Measurements from ENCODE around the gene PPP6R3. TPM values are rescaled to one million over a fixed set of nuclear protein-coding genes. Genes with fewer than 3 reads are reported as not detected.

Gene PPP6R3
- total and polyA plus RNA-seq, 2 donors (not counting 3 experiments of a cell fraction or from before 2014, with no cell fraction given), result 31.7 to 98.8 TPM

DNA sequence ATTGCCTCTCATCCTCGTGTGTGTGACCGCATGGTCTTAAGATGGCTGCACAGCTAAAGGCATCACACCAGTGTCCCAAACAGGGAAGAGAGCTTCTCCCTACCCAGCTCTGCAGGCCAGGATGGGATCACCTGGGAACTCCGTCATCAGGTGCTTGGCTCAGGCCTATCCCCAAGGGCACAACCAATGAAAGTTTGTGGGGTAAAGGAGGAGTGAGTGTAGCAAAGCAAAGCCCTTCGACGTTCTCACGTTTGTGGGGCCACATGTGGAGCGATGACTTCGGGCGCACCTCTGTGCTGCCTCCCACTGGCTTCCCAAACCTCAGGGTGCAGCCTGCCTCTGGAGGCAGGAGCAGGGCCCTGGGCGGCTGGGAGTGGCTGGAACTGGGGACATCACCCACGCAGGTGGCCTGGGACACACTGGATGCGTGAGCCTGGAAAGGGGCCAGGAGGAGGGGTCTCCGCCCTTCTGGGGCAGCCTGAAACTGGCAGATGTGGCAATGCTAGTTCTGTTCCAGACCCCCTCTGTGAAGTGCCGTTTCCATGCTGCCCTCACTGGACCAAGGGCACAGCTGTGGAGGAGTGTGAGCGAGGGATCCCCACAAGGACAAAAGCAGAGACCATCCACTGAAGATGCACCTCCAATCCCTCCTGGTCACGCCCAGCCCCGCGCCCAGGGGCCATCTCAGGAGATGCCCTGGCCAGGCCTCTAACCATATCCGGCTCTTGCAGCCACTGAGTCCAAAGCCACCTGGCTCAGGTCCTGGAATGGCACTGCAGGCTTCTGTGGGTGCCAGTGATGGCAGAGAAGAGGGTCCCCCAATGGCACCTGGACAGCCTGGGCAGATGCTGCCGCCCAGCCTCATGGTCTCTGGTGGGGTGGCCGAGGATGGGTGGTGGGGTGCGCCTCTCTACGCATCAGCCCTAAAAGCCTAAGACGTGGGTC is 193.2 kb downstream of the PPP6R3 start:
- BruUV-seq (replicated peaks), result no TSS peak
- H3K27me3 ChIP-seq (ENCODE audit: control insufficient read depth in 2 of 2, insufficient read depth in 2 of 2, low read length in 2 of 2), result peaks cover 2 to 7% of the 10 kb centered on the region in 2 experiments
- H3K9ac ChIP-seq (replicated peaks; ENCODE audit: extremely low read depth, insufficient read depth, low read length), result no peak overlapping the region
- no peak overlapping the region for H2AFZ ChIP-seq (ENCODE audit: low read depth, low read length)
- intact Hi-C loops (cut with micrococcal nuclease), result loop anchor here (5.0 kb wide), 1 partner anchor 34 kb away; no protein-coding TSS in a partner anchor
- H3K9me1 ChIP-seq (replicated peaks; ENCODE audit: control insufficient read depth, extremely low read depth, insufficient read depth, low read length), result no peaks in the 10 kb centered on the region
- no peaks in the 10 kb centered on the region for H3K36me3 ChIP-seq (ENCODE audit: control insufficient read depth in 2 of 2, extremely low read depth in 1 of 2, insufficient read depth in 2 of 2, low read length in 2 of 2)
- POLR2A ChIA-PET, result no interaction called here
- H3K27ac ChIP-seq (ENCODE audit: insufficient read depth, low read depth, low read length), result no peak overlapping the region
- no peaks in the 10 kb centered on the region for H4K20me1 ChIP-seq (replicated peaks; ENCODE audit: control insufficient read depth, extremely low read depth, insufficient read depth, low read length)
- dilution Hi-C loops (cut with MboI; ENCODE audit: extremely low pct_ligation_motif_present, low sequenced_read_pairs), result no loop called here
- H3K9me3 ChIP-seq (replicated peaks; ENCODE audit: control insufficient read depth, insufficient read depth, low read length), result no peaks in the 10 kb centered on the region
- H3K79me2 ChIP-seq (ENCODE audit: control insufficient read depth, insufficient read depth, low read length), result no peaks in the 10 kb centered on the region
- CTCF ChIA-PET, result no interaction called here
- no peak overlapping the region for H3K4me3 ChIP-seq (replicated peaks in 1 of 3; ENCODE audit: insufficient read depth in 1 of 3, low read depth in 1 of 3, low read length in 3 of 3)
- DNase-seq (ENCODE audit: low read depth, low spot score) (no peak), FAIRE-seq (no peak)
- H3K4me2 ChIP-seq (ENCODE audit: insufficient read depth, low read length), result no peak overlapping the region
- H3K4me1 ChIP-seq (ENCODE audit: control insufficient read depth, extremely low read depth, insufficient read depth, low read length), result no peaks in the 10 kb centered on the region
- TF ChIP-seq GATA2 (IDR thresholded peaks at IDR 0.05; ENCODE audit: insufficient read depth, insufficient read length, low read depth, low read length) (no peak), POLR2A (IDR thresholded peaks at IDR 0.05; ENCODE audit: low read depth, low read length) (no peak), FOS (IDR thresholded peaks at IDR 0.05; ENCODE audit: borderline replicate concordance, insufficient read depth, low read length) (no peak)
- TF ChIP-seq, protein P1, sequence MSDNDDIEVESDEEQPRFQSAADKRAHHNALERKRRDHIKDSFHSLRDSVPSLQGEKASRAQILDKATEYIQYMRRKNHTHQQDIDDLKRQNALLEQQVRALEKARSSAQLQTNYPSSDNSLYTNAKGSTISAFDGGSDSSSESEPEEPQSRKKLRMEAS (IDR thresholded peaks at IDR 0.05; ENCODE audit: insufficient read depth, insufficient read length), result no peak

DNA sequence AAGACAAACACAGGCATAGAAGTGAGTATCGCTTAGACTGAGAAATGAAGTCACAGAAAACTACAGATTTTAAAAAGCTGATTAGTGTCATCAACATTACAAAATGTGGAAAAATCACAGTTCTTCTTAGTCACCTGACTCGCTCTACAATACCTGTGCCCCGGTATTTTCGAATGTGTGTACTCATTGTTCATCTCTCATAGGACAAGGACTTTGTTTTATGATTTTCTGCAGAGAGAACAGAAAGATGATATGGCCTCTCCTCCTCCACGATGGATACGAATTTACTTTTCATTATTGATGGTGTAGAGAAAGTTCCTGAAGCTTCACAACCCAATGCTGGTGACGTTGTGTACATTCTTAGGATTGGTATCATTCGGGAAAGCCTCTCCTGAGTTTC is 194.4 kb downstream of the PPP6R3 start:
- DNase-seq (ENCODE audit: low read depth, low spot score) (no peak), FAIRE-seq (no peak)
- ChIA-PET CTCF (interaction anchor here (0.7 kb wide), 1 partner anchor 143 kb away, joined by 3 read pairs; no protein-coding TSS in a partner anchor), POLR2A (no interaction called here)
- TF ChIP-seq, protein P1 (IDR thresholded peaks at IDR 0.05; ENCODE audit: insufficient read depth, insufficient read length), result no peak
- TF ChIP-seq GATA2 (IDR thresholded peaks at IDR 0.05; ENCODE audit: insufficient read depth, insufficient read length, low read depth, low read length) (no peak), POLR2AphosphoS5 (IDR thresholded peaks at IDR 0.05; ENCODE audit: insufficient read depth, low read depth, low read length) (no peak), JUN (IDR thresholded peaks at IDR 0.05; ENCODE audit: borderline replicate concordance, insufficient read depth, insufficient read length, low read depth) (no peak), POLR2A (IDR thresholded peaks at IDR 0.05; ENCODE audit: low read depth, low read length) (no peak), FOS (IDR thresholded peaks at IDR 0.05; ENCODE audit: borderline replicate concordance, insufficient read depth, low read length) (no peak), EZH2 (IDR thresholded peaks at IDR 0.05; ENCODE audit: borderline replicate concordance, low read depth, low read length, severe bottlenecking) (no peak), MYC (IDR thresholded peaks at IDR 0.05; ENCODE audit: low read depth, low read length) (no peak)
- TF ChIP-seq, protein P2, sequence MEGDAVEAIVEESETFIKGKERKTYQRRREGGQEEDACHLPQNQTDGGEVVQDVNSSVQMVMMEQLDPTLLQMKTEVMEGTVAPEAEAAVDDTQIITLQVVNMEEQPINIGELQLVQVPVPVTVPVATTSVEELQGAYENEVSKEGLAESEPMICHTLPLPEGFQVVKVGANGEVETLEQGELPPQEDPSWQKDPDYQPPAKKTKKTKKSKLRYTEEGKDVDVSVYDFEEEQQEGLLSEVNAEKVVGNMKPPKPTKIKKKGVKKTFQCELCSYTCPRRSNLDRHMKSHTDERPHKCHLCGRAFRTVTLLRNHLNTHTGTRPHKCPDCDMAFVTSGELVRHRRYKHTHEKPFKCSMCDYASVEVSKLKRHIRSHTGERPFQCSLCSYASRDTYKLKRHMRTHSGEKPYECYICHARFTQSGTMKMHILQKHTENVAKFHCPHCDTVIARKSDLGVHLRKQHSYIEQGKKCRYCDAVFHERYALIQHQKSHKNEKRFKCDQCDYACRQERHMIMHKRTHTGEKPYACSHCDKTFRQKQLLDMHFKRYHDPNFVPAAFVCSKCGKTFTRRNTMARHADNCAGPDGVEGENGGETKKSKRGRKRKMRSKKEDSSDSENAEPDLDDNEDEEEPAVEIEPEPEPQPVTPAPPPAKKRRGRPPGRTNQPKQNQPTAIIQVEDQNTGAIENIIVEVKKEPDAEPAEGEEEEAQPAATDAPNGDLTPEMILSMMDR (IDR thresholded peaks at IDR 0.05; ENCODE audit: extremely low read depth in 1 of 2, insufficient read depth in 1 of 2, low read depth in 1 of 2, low read length in 2 of 2), result no peak
- intact Hi-C loops (cut with micrococcal nuclease), result loop anchor here (5.0 kb wide), 1 partner anchor 32 kb away; no protein-coding TSS in a partner anchor
- dilution Hi-C loops (cut with MboI; ENCODE audit: extremely low pct_ligation_motif_present, low sequenced_read_pairs), result no loop called here
- Histone ChIP-seq H4K20me1 (replicated peaks; ENCODE audit: control insufficient read depth, extremely low read depth, insufficient read depth, low read length) (no peaks in the 10 kb centered on the region), H3K9ac (replicated peaks; ENCODE audit: extremely low read depth, insufficient read depth, low read length) (no peak overlapping the region), H3K9me1 (replicated peaks; ENCODE audit: control insufficient read depth, extremely low read depth, insufficient read depth, low read length) (no peaks in the 10 kb centered on the region), H3K4me3 (replicated peaks in 1 of 3; ENCODE audit: insufficient read depth in 1 of 3, low read depth in 1 of 3, low read length in 3 of 3) (no peak overlapping the region), H2AFZ (ENCODE audit: low read depth, low read length) (no peak overlapping the region), H3K4me2 (ENCODE audit: insufficient read depth, low read length) (no peak overlapping the region), H3K9me3 (replicated peaks; ENCODE audit: control insufficient read depth, insufficient read depth, low read length) (no peaks in the 10 kb centered on the region), H3K27ac (ENCODE audit: insufficient read depth, low read depth, low read length) (no peak overlapping the region), H3K79me2 (ENCODE audit: control insufficient read depth, insufficient read depth, low read length) (no peaks in the 10 kb centered on the region), H3K4me1 (ENCODE audit: control insufficient read depth, extremely low read depth, insufficient read depth, low read length) (peaks cover 4% of the 10 kb centered on the region), H3K36me3 (ENCODE audit: control insufficient read depth in 2 of 2, extremely low read depth in 1 of 2, insufficient read depth in 2 of 2, low read length in 2 of 2) (no peaks in the 10 kb centered on the region), H3K27me3 (ENCODE audit: control insufficient read depth in 2 of 2, insufficient read depth in 2 of 2, low read length in 2 of 2) (peaks cover 0 to 2% of the 10 kb centered on the region in 2 experiments)
- no TSS peak for BruUV-seq (replicated peaks)

All from endothelial cell of umbilical vein (primary cell).